Effector memory CD8-positive, alpha-beta T cell (primary cell): ENCODE measurements around the gene RGMB.

Source experiments
- ATAC-seq: fragments of 150-1000 bp; cut with Tn5 transposase; replicated peaks from 2 replicates; pipeline ENCODE4 v1.10.0; 2021; ENCODE audit warnings: mild to moderate bottlenecking, moderate library complexity
- DNase-seq, 3 experiments: peaks; one replicate each; pipeline ENCODE4 v3.0.0; 2021
- H3K27ac Mint-ChIP-seq, 2 donors: one replicate each; pipeline ENCODE4 v1.8.0; 2022; ENCODE audit warnings: mild to moderate bottlenecking in 2 of 2, mixed read lengths in 2 of 2, moderate library complexity in 2 of 2
- H3K27me3 Mint-ChIP-seq, 2 donors: one replicate each; pipeline ENCODE4 v1.8.0; 2022; ENCODE audit warnings: mixed read lengths in 2 of 2
- H3K36me3 Mint-ChIP-seq: one replicate; pipeline ENCODE4 v1.8.0; 2022; ENCODE audit warnings: mild to moderate bottlenecking, moderate library complexity, mixed read lengths; ENCODE audit not compliant: insufficient read depth
- H3K4me1 Mint-ChIP-seq, 2 donors: one replicate each; pipeline ENCODE4 v1.8.0; 2022; ENCODE audit warnings: low read depth in 2 of 2, mixed read lengths in 2 of 2
- H3K4me3 Mint-ChIP-seq, 2 donors: one replicate each; pipeline ENCODE4 v1.8.0; 2022; ENCODE audit warnings: mild to moderate bottlenecking in 2 of 2, mixed read lengths in 2 of 2, moderate library complexity in 2 of 2
- H3K9me3 Mint-ChIP-seq, 2 donors: one replicate each; pipeline ENCODE4 v1.8.0; 2022; ENCODE audit warnings: mixed read lengths in 2 of 2

RGMB gene

DNA sequence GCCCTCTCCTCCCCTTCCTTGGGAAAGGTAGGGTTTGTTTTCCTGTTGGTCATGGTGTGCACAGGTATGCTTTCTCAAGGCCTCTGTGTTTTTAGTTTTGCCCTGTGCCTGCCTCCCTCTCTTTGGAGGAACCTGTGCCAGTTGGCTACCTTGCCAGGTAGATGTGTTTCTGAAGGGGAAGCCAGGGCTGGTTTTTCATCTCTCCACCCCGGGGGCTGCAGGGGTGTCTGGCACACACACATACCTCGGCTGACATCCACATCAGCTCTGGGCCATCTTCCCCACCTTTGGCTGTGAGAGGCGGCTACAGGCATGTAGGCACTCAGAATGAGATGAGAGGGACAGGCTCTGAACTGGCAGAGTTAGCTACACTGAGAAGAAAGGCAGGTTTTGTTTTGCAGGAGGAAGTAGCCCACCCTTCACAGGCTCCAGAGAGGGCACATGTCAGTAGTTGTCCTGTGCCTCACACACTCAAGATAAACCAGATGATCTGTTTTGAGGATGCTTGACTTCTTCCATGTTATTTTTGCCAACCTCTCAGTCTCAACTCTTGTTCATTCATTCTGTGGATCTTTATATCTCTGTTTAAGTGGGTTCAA is 9.7 kb downstream of the RGMB start:
- no peaks in the 10 kb centered on the region for H3K9me3 Mint-ChIP-seq

GRCh38 chr5:98784411-98784810 is 10.9 kb downstream of the RGMB start:
- Mint-ChIP-seq H3K27me3 (peaks cover 16 to 40% of the 10 kb centered on the region in 2 donors), H3K36me3 (no peaks in the 10 kb centered on the region), H3K4me1 (no peaks in the 10 kb centered on the region), H3K9me3 (no peaks in the 10 kb centered on the region), H3K27ac (no peak overlapping the region), H3K4me3 (no peak overlapping the region)
- DNase-seq = no peak
- ATAC-seq = no peak

More for the DNA sequence above, 9.7 kb downstream of the RGMB start:
- no peaks in the 10 kb centered on the region for H3K36me3 Mint-ChIP-seq
- DNase-seq (no peak), ATAC-seq (no peak)
- no peaks in the 10 kb centered on the region for H3K4me1 Mint-ChIP-seq
- H3K27ac Mint-ChIP-seq = no peak overlapping the region
- peaks cover 16 to 39% of the 10 kb centered on the region in 2 donors for H3K27me3 Mint-ChIP-seq
- no peak overlapping the region for H3K4me3 Mint-ChIP-seq

GRCh38 chr5:98785244-98785643 is 11.8 kb downstream of the RGMB start:
- Mint-ChIP-seq H3K4me1 (no peaks in the 10 kb centered on the region), H3K27ac (no peak overlapping the region), H3K27me3 (peaks cover 16 to 46% of the 10 kb centered on the region in 2 donors), H3K36me3 (no peaks in the 10 kb centered on the region), H3K4me3 (no peak overlapping the region), H3K9me3 (no peaks in the 10 kb centered on the region)
- ATAC-seq (no peak), DNase-seq (no peak)

DNA sequence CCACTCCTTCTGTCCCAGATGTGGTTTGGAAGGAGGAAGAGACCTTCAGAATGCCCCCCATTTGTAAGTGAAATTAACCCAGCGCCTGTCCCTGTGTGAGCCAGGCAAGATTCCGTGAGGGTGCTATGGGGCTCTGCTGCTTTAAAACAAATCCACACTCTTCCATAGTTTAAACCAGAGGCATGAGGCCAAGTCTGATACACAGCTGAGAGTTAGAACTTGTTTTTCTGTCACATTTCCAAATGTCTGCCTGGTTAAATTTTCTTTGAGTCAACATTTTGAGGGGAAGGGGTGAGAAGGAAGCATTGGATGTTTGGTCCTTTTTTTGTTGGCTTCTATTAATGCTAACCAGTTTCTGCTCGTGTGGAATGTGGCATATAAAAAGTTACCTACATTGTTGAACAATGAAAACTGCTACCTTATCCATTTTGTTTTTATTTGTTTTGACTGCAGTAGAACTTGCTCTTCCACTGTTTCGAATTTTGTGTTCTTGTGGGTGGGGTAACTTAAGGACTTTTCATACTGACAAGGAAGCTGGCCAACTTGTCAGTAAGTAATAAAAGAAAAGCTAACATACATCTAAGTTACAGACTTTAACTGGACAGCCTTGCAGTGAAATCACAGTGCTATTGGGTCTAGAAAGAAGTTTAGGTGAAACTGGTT is 12.9 kb downstream of the RGMB start:
- Mint-ChIP-seq H3K9me3 (no peaks in the 10 kb centered on the region), H3K27ac (no peak overlapping the region), H3K4me1 (no peaks in the 10 kb centered on the region), H3K36me3 (no peaks in the 10 kb centered on the region), H3K4me3 (no peak overlapping the region), H3K27me3 (peaks cover 18 to 56% of the 10 kb centered on the region in 2 donors)
- ATAC-seq = no peak
- no peak for DNase-seq

DNA sequence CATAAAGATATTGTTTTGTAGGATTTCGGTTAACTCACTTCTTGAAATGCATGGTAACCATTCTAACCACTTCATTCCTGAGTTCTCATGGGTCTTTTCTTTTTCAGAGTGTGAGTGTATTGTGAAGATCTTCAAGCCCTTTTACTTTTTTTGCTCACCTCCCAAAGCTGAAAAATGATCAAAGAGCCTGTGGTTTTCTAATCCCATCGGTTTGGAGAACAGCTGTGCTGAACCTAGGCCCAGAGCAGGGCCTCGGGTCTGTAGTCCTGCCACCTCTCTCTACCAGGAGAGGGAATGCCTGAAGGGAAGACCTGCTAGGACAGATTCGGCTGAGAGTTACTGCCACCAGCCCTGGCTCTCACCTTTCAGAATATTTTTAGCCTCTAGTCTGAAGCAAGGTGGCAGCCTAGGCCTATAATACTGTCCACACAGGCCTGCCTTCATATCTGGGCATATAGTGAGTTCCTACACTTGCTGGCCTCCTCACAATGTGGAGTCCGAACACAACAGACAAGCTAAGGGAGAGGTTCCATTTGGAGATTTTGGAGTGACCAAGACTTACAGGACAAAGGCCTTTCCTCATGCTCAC is 13.8 kb downstream of the RGMB start:
- Mint-ChIP-seq H3K27me3 (peaks cover 22 to 65% of the 10 kb centered on the region in 2 donors), H3K4me1 (no peaks in the 10 kb centered on the region), H3K4me3 (no peak overlapping the region), H3K36me3 (no peaks in the 10 kb centered on the region), H3K27ac (no peak overlapping the region), H3K9me3 (no peaks in the 10 kb centered on the region)
- DNase-seq = no peak
- no peak for ATAC-seq

GRCh38 chr5:98789029-98789428 is 15.6 kb downstream of the RGMB start:
- H3K9me3 Mint-ChIP-seq = no peaks in the 10 kb centered on the region
- no peaks in the 10 kb centered on the region for H3K36me3 Mint-ChIP-seq
- ATAC-seq (no peak), DNase-seq (no peak)
- H3K27ac Mint-ChIP-seq = no peak overlapping the region
- H3K4me3 Mint-ChIP-seq = no peak overlapping the region
- H3K4me1 Mint-ChIP-seq = no peaks in the 10 kb centered on the region
- H3K27me3 Mint-ChIP-seq = peaks cover 8 to 59% of the 10 kb centered on the region in 2 donors

GRCh38 chr5:98791001-98791519 is 17.6 kb downstream of the RGMB start:
- Mint-ChIP-seq H3K27ac (no peak overlapping the region), H3K4me3 (no peak overlapping the region), H3K27me3 (peaks cover 5 to 45% of the 10 kb centered on the region in 2 donors), H3K36me3 (no peaks in the 10 kb centered on the region), H3K9me3 (no peaks in the 10 kb centered on the region), H3K4me1 (no peaks in the 10 kb centered on the region)
- no peak for DNase-seq
- no peak for ATAC-seq

DNA sequence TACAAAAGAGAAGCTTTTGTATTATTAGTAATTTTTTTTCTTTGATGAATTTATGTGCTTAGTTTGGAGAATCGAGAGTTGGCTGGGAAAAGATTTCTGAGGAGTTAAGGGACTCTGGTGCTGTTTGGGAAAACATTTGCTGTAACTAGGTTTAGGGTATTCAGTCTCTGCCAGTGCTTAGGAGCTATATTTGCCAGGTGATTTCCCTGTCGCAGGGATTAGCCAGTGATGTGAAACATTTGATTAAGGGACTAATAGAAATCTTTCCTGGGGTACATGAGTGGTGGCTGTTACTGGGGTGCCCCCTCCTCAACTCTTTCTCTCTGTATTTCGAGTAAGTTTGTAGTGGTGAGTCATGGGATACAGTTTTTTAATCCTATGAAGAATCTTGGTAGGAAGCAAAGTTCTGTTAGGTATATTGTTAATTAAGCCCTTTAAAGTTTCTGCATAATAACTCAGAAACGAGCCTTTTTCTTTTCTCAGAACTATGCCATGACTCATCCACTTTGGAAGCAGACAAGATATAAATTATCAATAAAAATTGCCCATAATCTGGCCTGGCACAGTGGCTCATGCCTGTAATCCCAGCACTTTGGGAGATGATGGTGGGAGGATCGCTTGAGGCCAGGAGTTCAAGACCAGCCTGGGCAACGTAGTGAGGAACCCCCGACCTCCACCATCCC is 18.6 kb downstream of the RGMB start:
- no peaks in the 10 kb centered on the region for H3K9me3 Mint-ChIP-seq
- no peaks in the 10 kb centered on the region for H3K4me1 Mint-ChIP-seq
- peaks cover 5 to 38% of the 10 kb centered on the region in 2 donors for H3K27me3 Mint-ChIP-seq
- ATAC-seq (no peak), DNase-seq (no peak)
- H3K4me3 Mint-ChIP-seq = no peak overlapping the region
- no peaks in the 10 kb centered on the region for H3K36me3 Mint-ChIP-seq
- H3K27ac Mint-ChIP-seq = no peak overlapping the region

DNA sequence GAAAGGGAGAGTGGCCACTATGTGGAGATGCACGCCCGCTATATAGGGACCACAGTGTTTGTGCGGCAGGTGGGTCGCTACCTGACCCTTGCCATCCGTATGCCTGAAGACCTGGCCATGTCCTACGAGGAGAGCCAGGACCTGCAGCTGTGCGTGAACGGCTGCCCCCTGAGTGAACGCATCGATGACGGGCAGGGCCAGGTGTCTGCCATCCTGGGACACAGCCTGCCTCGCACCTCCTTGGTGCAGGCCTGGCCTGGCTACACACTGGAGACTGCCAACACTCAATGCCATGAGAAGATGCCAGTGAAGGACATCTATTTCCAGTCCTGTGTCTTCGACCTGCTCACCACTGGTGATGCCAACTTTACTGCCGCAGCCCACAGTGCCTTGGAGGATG is 19.8 kb downstream of the RGMB start:
- no peak for DNase-seq
- Mint-ChIP-seq H3K4me3 (no peak overlapping the region), H3K27ac (no peak overlapping the region), H3K36me3 (no peaks in the 10 kb centered on the region), H3K27me3 (peaks cover 5 to 33% of the 10 kb centered on the region in 2 donors), H3K9me3 (no peaks in the 10 kb centered on the region), H3K4me1 (no peaks in the 10 kb centered on the region)
- ATAC-seq = no peak

GRCh38 chr5:98794001-98794400 is 20.5 kb downstream of the RGMB start:
- H3K9me3 Mint-ChIP-seq = no peaks in the 10 kb centered on the region
- no peak overlapping the region for H3K27ac Mint-ChIP-seq
- H3K4me1 Mint-ChIP-seq = no peaks in the 10 kb centered on the region
- H3K27me3 Mint-ChIP-seq = peaks cover 5 to 28% of the 10 kb centered on the region in 2 donors
- DNase-seq (no peak), ATAC-seq (no peak)
- H3K4me3 Mint-ChIP-seq = no peak overlapping the region
- H3K36me3 Mint-ChIP-seq = no peaks in the 10 kb centered on the region

DNA sequence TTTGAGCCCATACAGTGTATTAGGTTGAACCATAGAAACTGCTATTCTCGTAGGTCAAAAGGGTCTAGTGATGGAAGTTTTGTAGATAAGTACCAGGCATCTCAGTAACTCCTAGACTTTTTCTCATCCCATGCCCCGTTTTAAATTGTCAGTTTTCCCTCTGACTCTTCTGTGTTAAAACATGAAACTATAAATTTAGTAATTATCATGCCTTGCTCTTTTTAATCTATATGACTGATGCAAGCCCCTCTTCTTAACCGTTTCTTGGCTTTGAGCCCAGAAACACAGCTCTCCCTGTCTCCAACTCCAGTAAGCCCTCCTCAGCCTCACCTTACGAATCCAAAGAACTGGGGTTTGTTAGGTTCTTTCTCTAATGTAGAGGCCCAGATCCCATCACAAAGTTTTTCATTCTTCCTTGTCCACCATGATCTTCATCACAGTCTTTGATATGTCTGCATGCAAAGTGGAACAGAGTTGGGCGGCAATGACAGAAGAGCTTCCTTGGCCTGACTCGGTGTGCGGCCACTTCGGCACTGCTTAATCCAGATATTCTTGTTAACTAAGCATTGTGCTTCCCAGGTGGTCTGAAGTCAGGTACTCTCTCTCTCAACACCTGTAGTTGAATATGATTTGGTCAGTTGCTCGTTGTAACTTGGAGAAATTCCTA is 21.1 kb downstream of the RGMB start:
- H3K27ac Mint-ChIP-seq = no peak overlapping the region
- no peaks in the 10 kb centered on the region for H3K9me3 Mint-ChIP-seq

GRCh38 chr5:98795243-98795642 is 21.8 kb downstream of the RGMB start:
- no peaks in the 10 kb centered on the region for H3K9me3 Mint-ChIP-seq
- H3K4me3 Mint-ChIP-seq = no peak overlapping the region
- peaks cover 5 to 22% of the 10 kb centered on the region in 2 donors for H3K27me3 Mint-ChIP-seq
- no peaks in the 10 kb centered on the region for H3K4me1 Mint-ChIP-seq
- ATAC-seq (no peak), DNase-seq (no peak)
- H3K27ac Mint-ChIP-seq = no peak overlapping the region
- no peaks in the 10 kb centered on the region for H3K36me3 Mint-ChIP-seq

More for the DNA sequence above, 21.1 kb downstream of the RGMB start:
- ATAC-seq (no peak), DNase-seq (no peak)
- no peaks in the 10 kb centered on the region for H3K36me3 Mint-ChIP-seq
- H3K4me1 Mint-ChIP-seq = no peaks in the 10 kb centered on the region
- peaks cover 5 to 24% of the 10 kb centered on the region in 2 donors for H3K27me3 Mint-ChIP-seq
- H3K4me3 Mint-ChIP-seq = no peak overlapping the region
